Measurements from ENCODE around the gene NAV3.

Gene NAV3

DNA sequence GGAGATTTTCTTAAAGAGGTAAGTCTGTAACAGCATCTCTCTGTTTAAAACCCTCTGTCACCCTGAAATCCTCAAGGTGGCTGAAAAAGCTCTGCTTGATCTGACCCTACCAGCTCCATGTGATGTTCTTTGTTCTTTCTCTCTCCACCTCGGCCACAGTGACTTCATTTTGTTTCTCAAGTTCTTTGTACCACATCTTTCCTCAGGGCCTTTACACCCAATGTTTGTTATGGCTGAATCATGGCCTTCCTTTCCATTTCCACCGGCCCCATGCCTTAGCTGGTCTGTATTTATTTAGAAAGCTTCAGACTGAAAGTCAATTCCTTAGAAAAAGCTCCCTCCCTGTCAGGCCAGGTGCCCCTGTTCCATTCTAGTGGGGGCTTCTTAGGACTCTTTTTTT is 431.2 kb downstream of the NAV3 start:
- in situ Hi-C loops (cut with HindIII; ENCODE audit: low pct_ligation_motif_present, low sequenced_read_pairs): no loop called here
- TF ChIP-seq, protein P1, sequence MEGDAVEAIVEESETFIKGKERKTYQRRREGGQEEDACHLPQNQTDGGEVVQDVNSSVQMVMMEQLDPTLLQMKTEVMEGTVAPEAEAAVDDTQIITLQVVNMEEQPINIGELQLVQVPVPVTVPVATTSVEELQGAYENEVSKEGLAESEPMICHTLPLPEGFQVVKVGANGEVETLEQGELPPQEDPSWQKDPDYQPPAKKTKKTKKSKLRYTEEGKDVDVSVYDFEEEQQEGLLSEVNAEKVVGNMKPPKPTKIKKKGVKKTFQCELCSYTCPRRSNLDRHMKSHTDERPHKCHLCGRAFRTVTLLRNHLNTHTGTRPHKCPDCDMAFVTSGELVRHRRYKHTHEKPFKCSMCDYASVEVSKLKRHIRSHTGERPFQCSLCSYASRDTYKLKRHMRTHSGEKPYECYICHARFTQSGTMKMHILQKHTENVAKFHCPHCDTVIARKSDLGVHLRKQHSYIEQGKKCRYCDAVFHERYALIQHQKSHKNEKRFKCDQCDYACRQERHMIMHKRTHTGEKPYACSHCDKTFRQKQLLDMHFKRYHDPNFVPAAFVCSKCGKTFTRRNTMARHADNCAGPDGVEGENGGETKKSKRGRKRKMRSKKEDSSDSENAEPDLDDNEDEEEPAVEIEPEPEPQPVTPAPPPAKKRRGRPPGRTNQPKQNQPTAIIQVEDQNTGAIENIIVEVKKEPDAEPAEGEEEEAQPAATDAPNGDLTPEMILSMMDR (IDR thresholded peaks at IDR 0.05; ENCODE audit: low read depth, low read length, missing control alignments): no peak
- Histone ChIP-seq H3K4me3 (ENCODE audit: low read depth, low read length) (no peak overlapping the region), H3K27ac (no peak overlapping the region), H3K27me3 (replicated peaks) (no peaks in the 10 kb centered on the region), H3K36me3 (replicated peaks) (no peaks in the 10 kb centered on the region)
- DNase-seq: no peak
